Measurements from ENCODE around the gene CNMD.

CNMD gene

GRCh38 chr13:52782471-52783448 lies 43.1 kb upstream of the CNMD start:
- TF ChIP-seq ZFX (IDR thresholded peaks at IDR 0.05; ENCODE audit: borderline replicate concordance) = no peak
- TF ChIP-seq CTCF (IDR thresholded peaks at IDR 0.05) = no peak
- no peak overlapping the region for H3K27ac ChIP-seq

- no peak overlapping the region for H3K27ac ChIP-seq
- TF ChIP-seq CTCF (IDR thresholded peaks at IDR 0.05) = no peak
- TF ChIP-seq ZFX (IDR thresholded peaks at IDR 0.05; ENCODE audit: borderline replicate concordance) = no peak
These were observed 41.0 kb upstream of the CNMD start for GRCh38 chr13:52780611-52781010.

GRCh38 chr13:52780092-52780491 lies 40.5 kb upstream of the CNMD start:
- H3K27ac ChIP-seq = no peak overlapping the region
- TF ChIP-seq CTCF (IDR thresholded peaks at IDR 0.05) = no peak
- no peak for TF ChIP-seq ZFX (IDR thresholded peaks at IDR 0.05; ENCODE audit: borderline replicate concordance)

GRCh38 chr13:52779103-52779502 lies 39.5 kb upstream of the CNMD start:
- H3K27ac ChIP-seq = no peak overlapping the region

GRCh38 chr13:52776726-52777125 lies 37.1 kb upstream of the CNMD start:
- no peak overlapping the region for H3K27ac ChIP-seq
- TF ChIP-seq ZFX (IDR thresholded peaks at IDR 0.05; ENCODE audit: borderline replicate concordance) = no peak
- no peak for TF ChIP-seq CTCF (IDR thresholded peaks at IDR 0.05)

More at GRCh38 chr13:52779103-52779502, 39.5 kb upstream of the CNMD start:
- TF ChIP-seq ZFX (IDR thresholded peaks at IDR 0.05; ENCODE audit: borderline replicate concordance) (no peak), CTCF (IDR thresholded peaks at IDR 0.05) (no peak)

GRCh38 chr13:52775511-52775910 lies 35.9 kb upstream of the CNMD start:
- TF ChIP-seq CTCF (IDR thresholded peaks at IDR 0.05) (no peak), ZFX (IDR thresholded peaks at IDR 0.05; ENCODE audit: borderline replicate concordance) (no peak)
- H3K27ac ChIP-seq = no peak overlapping the region

GRCh38 chr13:52767949-52768516 lies 28.4 kb upstream of the CNMD start:
- no peak overlapping the region for H3K27ac ChIP-seq
- no peak for TF ChIP-seq CTCF (IDR thresholded peaks at IDR 0.05)
- TF ChIP-seq ZFX (IDR thresholded peaks at IDR 0.05; ENCODE audit: borderline replicate concordance) = no peak

Data from 22Rv1 (cell line).